ENCODE data around the gene GRM5. TPM values are rescaled to one million over a fixed set of nuclear protein-coding genes. Genes with fewer than 3 reads are reported as not detected.

GRM5 gene
- total RNA-seq, 4 donors from 2014 or later: not detected

GRCh38 chr11:88666364-88666763 lies 399.4 kb downstream of the GRM5 start:
- Histone ChIP-seq H3K36me3 (no peaks in the 10 kb centered on the region), H3K4me3 (no peak overlapping the region), H3K27ac (no peak overlapping the region), H3K4me1 (no peaks in the 10 kb centered on the region), H3K9me3 (no peaks in the 10 kb centered on the region), H3K27me3 (no peaks in the 10 kb centered on the region)
- no peak for ATAC-seq
- TF ChIP-seq POLR2AphosphoS5 (IDR thresholded peaks at IDR 0.05) (no peak), POLR2A (IDR thresholded peaks at IDR 0.05) (no peak), CTCF (IDR thresholded peaks at IDR 0.05) (no peak), EP300 (IDR thresholded peaks at IDR 0.05) (no peak)
- WGBS, 2 donors (ENCODE audit: low coverage in 1 of 2): 75% methylated on average over 1 of the region's 1 CpG; no CpG with 5 or more reads in 1 of the 2 donors

GRCh38 chr11:88657076-88657738 lies 408.6 kb downstream of the GRM5 start:
- Histone ChIP-seq H3K9me3 (no peaks in the 10 kb centered on the region), H3K4me3 (no peak overlapping the region), H3K27me3 (no peaks in the 10 kb centered on the region), H3K36me3 (no peaks in the 10 kb centered on the region), H3K27ac (no peak overlapping the region), H3K4me1 (peaks cover 0 to 5% (median 0%) of the 10 kb centered on the region in 3 donors)
- ATAC-seq: no peak
- no peak for TF ChIP-seq POLR2AphosphoS5 (IDR thresholded peaks at IDR 0.05)
- 16 to 19% methylated on average over 1 of the region's 1 CpG for WGBS, 2 donors (ENCODE audit: low coverage in 1 of 2)

GRCh38 chr11:88656283-88656682 lies 409.5 kb downstream of the GRM5 start:
- ATAC-seq: no peak
- TF ChIP-seq POLR2AphosphoS5 (IDR thresholded peaks at IDR 0.05) (no peak), EP300 (IDR thresholded peaks at IDR 0.05) (no peak), CTCF (IDR thresholded peaks at IDR 0.05) (no peak), POLR2A (IDR thresholded peaks at IDR 0.05) (no peak)

GRCh38 chr11:88655656-88656055 lies 410.1 kb downstream of the GRM5 start:
- no peak for TF ChIP-seq EP300 (IDR thresholded peaks at IDR 0.05)
- TF ChIP-seq CTCF (IDR thresholded peaks at IDR 0.05): no peak
- TF ChIP-seq POLR2AphosphoS5 (IDR thresholded peaks at IDR 0.05): no peak
- no peak for TF ChIP-seq POLR2A (IDR thresholded peaks at IDR 0.05)
- no peaks in the 10 kb centered on the region for H3K9me3 ChIP-seq
- no peak overlapping the region for H3K27ac ChIP-seq
- no peak for ATAC-seq
- no peaks in the 10 kb centered on the region for H3K27me3 ChIP-seq
- peaks cover 0 to 5% (median 0%) of the 10 kb centered on the region in 3 donors for H3K4me1 ChIP-seq
- H3K36me3 ChIP-seq: no peaks in the 10 kb centered on the region
- no peak overlapping the region for H3K4me3 ChIP-seq

More at GRCh38 chr11:88656283-88656682, 409.5 kb downstream of the GRM5 start:
- Histone ChIP-seq H3K36me3 (no peaks in the 10 kb centered on the region), H3K27ac (no peak overlapping the region), H3K27me3 (no peaks in the 10 kb centered on the region), H3K4me1 (peaks cover 0 to 5% (median 0%) of the 10 kb centered on the region in 3 donors), H3K9me3 (no peaks in the 10 kb centered on the region), H3K4me3 (no peak overlapping the region)
- WGBS, 2 donors (ENCODE audit: low coverage in 1 of 2): 85 to 89% methylated on average over 3 of the region's 3 CpGs

- 44 to 52% methylated on average over 3 of the region's 3 CpGs for WGBS, 2 donors (ENCODE audit: low coverage in 1 of 2)
- no peak overlapping the region for H3K4me3 ChIP-seq
- ATAC-seq: no peak
- peaks cover 0 to 5% (median 0%) of the 10 kb centered on the region in 3 donors for H3K4me1 ChIP-seq
- H3K9me3 ChIP-seq: no peaks in the 10 kb centered on the region
- H3K27ac ChIP-seq: no peak overlapping the region
- H3K27me3 ChIP-seq: no peaks in the 10 kb centered on the region
- TF ChIP-seq CTCF (IDR thresholded peaks at IDR 0.05) (no peak), EP300 (IDR thresholded peaks at IDR 0.05) (no peak), POLR2AphosphoS5 (IDR thresholded peaks at IDR 0.05) (no peak), POLR2A (IDR thresholded peaks at IDR 0.05) (no peak)
- no peaks in the 10 kb centered on the region for H3K36me3 ChIP-seq
These were observed 410.6 kb downstream of the GRM5 start for GRCh38 chr11:88655196-88655595.
